Measurements from ENCODE around the gene RNF220. TPM values are rescaled to one million over a fixed set of nuclear protein-coding genes. Genes with fewer than 3 reads are reported as not detected.
A peak's percentile ranks its signal among the peaks of the same experiment; 100 is the strongest.

The RNF220 gene
- total and polyA plus RNA-seq, 9 of the 15 experiments (the other 6 are each of a cell fraction or from before 2014, with no cell fraction given): 5.1 to 117 (median 66.9) TPM

- no peak overlapping the region for H2AFZ ChIP-seq (ENCODE audit: low read depth, low read length)
- no peaks in the 10 kb centered on the region; the same call in 1 of the 2 replicates for H4K20me1 ChIP-seq (replicated peaks; ENCODE audit: control insufficient read depth, insufficient read depth, low read length)
- ATAC-seq: no peak
- 28% methylated on average over 11 of the region's 11 CpGs for WGBS (ENCODE audit: insufficient coverage, low coverage, missing lambda C conversion rate)
- peak in 1 of 4 experiments; percentile 29 for DNase-seq (ENCODE audit: extremely low read depth in 1 of 4, low spot score in 3 of 4)
- no peak for FAIRE-seq
- POLR2A ChIA-PET: interaction anchor here (0.5 to 1.2 kb wide), 5 partner anchors 12 to 1625 kb away, joined by 3 to 4 read pairs (median 3); no protein-coding TSS in a partner anchor
- in situ Hi-C loops (cut with MboI): no loop called here
- intact Hi-C loops (cut with micrococcal nuclease): no loop called here
- no peak overlapping the region for H3K4me3 ChIP-seq
- H3K27me3 ChIP-seq (ENCODE audit: control insufficient read depth in 2 of 2, insufficient read depth in 2 of 2, low read length in 2 of 2): peaks cover 25 to 27% of the 10 kb centered on the region in 2 experiments
- no peaks in the 10 kb centered on the region for H3K9me1 ChIP-seq (ENCODE audit: control insufficient read depth, insufficient read depth, low read length)
- no peak for TF ChIP-seq TGIF2 (CRISPR knock-in tag; IDR thresholded peaks at IDR 0.05)
- no peak for TF ChIP-seq TAF1 (IDR thresholded peaks at IDR 0.05; ENCODE audit: control insufficient read depth, extremely low read depth, insufficient read depth, low read length, severe bottlenecking)
- no peak for TF ChIP-seq POU5F1 (IDR thresholded peaks at IDR 0.05; ENCODE audit: borderline replicate concordance, low read depth, low read length, partially characterized antibody)
- TF ChIP-seq NR3C1 (CRISPR knock-in tag; IDR thresholded peaks at IDR 0.05): no peak
- TF ChIP-seq U2AF2 (optimal IDR thresholded peaks at IDR 0.05; ENCODE audit: low read depth, low read length): no peak
- no peak for TF ChIP-seq RFX1 (IDR thresholded peaks at IDR 0.05)
- TF ChIP-seq CAMTA2 (CRISPR knock-in tag; conservative IDR thresholded peaks at IDR 0.05): no peak
- no peaks in the 10 kb centered on the region for H3K9me3 ChIP-seq (replicated peaks; ENCODE audit: control insufficient read depth, insufficient read depth, low read depth, low read length)
- no peaks in the 10 kb centered on the region for H3K79me2 ChIP-seq (ENCODE audit: control insufficient read depth, insufficient read depth, low read length)
- no TSS peak for BruUV-seq (replicated peaks)
- no peak overlapping the region for H3K4me2 ChIP-seq (ENCODE audit: insufficient read depth, low read length)
- no peak overlapping the region for H3K9ac ChIP-seq (ENCODE audit: insufficient read depth in 1 of 2, low read depth in 2 of 2, low read length in 2 of 2)
- H3K36me3 ChIP-seq (ENCODE audit: control insufficient read depth, insufficient read depth, low read length): no peaks in the 10 kb centered on the region
- H3K4me1 ChIP-seq (replicated peaks in 1 of 2; ENCODE audit: control insufficient read depth in 2 of 2, insufficient read depth in 2 of 2, low read length in 2 of 2): peaks cover 5 to 16% of the 10 kb centered on the region in 2 experiments; a peak in 4 of 5 replicates
- CTCF ChIA-PET (ENCODE audit: low intra/inter-chr PET ratio): no interaction called here
- no peak overlapping the region for H3K27ac ChIP-seq (ENCODE audit: extremely low read depth, low read depth, low read length)
These were observed 79.2 kb downstream of the RNF220 start for GRCh38 chr1:44484155-44484688.

Measured in K562 (cell line).